K562 (cell line): ENCODE results near the gene ATXN1L. TPM values are rescaled to one million over a fixed set of nuclear protein-coding genes. Genes with fewer than 3 reads are reported as not detected.

ENCODE experiments used
- FOXA3 ChIP-seq, 2 experiments: fragments of 450-650 bp in 1 of 2; sonication (generic) in 1 of 2; formaldehyde crosslinking; IDR thresholded peaks in 1 of 2; conservative IDR thresholded peaks in 1 of 2; 2 replicates each; pipeline versions ENCODE4 v1.4.0 to v1.8.0; 2020 to 2022; ENCODE audit warnings: mild to moderate bottlenecking in 2 of 2, missing genetic modification reagents in 1 of 2
- GTF2B ChIP-seq: IDR thresholded peaks from 2 replicates; pipeline ENCODE4 v1.6.1; 2011; ENCODE audit not compliant: insufficient read length; ENCODE audit errors: extremely low read depth
- MED1 ChIP-seq: sonication (generic); formaldehyde crosslinking; IDR thresholded peaks from 2 replicates; pipeline ENCODE4 v1.8.1; 2023; ENCODE audit warnings: missing genetic modification reagents, borderline replicate concordance
- NFE2L1 ChIP-seq: fragments of 450-650 bp; IDR thresholded peaks from 2 replicates; pipeline ENCODE4 v1.6.1; 2016; ENCODE audit warnings: missing genetic modification characterization, low read depth, mild to moderate bottlenecking, missing compliant biosample characterization, moderate library complexity, borderline replicate concordance
- NFRKB ChIP-seq: fragments of 450-650 bp; IDR thresholded peaks from 2 replicates; pipeline ENCODE4 v1.6.1; 2016; ENCODE audit warnings: low read depth
- POLR2AphosphoS5 ChIP-seq: IDR thresholded peaks from 2 replicates; pipeline ENCODE4 v1.6.1; 2011; ENCODE audit warnings: mild to moderate bottlenecking, low read depth, low read length, moderate library complexity; ENCODE audit not compliant: control insufficient read depth, insufficient read depth
- RUNX1 ChIP-seq: sonication (generic); IDR thresholded peaks from 2 replicates; pipeline ENCODE4 v1.6.1; 2016; ENCODE audit warnings: antibody characterized with exemption, low read depth
- SIN3B ChIP-seq: fragments of 450-650 bp; IDR thresholded peaks from 2 replicates; pipeline ENCODE4 v1.6.1; 2017; ENCODE audit warnings: low read depth, mild to moderate bottlenecking, moderate library complexity
- SMARCA4 ChIP-seq: fragments of 450-650 bp; IDR thresholded peaks from 2 replicates; pipeline ENCODE4 v1.6.1; 2016
- SRF ChIP-seq, 2 experiments: fragments of 250-450, 450-650 bp in 1 of 2; sonication (Bioruptor Pico) in 1 of 2; sonication (generic) in 1 of 2; formaldehyde crosslinking; IDR thresholded peaks; 2 replicates each; pipeline versions ENCODE4 v1.5.0 to v1.5.1; 2020 to 2022; ENCODE audit warnings: mild to moderate bottlenecking in 1 of 2, missing genetic modification reagents in 1 of 2
- ZBTB7A ChIP-seq: IDR thresholded peaks from 2 replicates; pipeline ENCODE4 v1.6.1; 2011; ENCODE audit warnings: low read depth, mild to moderate bottlenecking, low read length, moderate library complexity, borderline replicate concordance; ENCODE audit not compliant: control insufficient read depth
- ZNF589 ChIP-seq: fragments of 200-800 bp; sonication (Bioruptor generic); IDR thresholded peaks from 2 replicates; pipeline ENCODE4 v1.6.1; 2016; ENCODE audit warnings: low read depth, missing genetic modification characterization, missing compliant biosample characterization
- ZNF778 ChIP-seq: fragments of 450-650 bp; formaldehyde crosslinking; IDR thresholded peaks from 2 replicates; pipeline ENCODE4 v1.4.0; 2020; ENCODE audit warnings: mild to moderate bottlenecking, moderate library complexity
- ZSCAN29 ChIP-seq: fragments of 450-650 bp; IDR thresholded peaks from 2 replicates; pipeline ENCODE4 v1.6.1; 2017
- polyA plus RNA-seq, 8 experiments: library from polyadenylated mRNA; depleted of rRNA in 4 of 8; stranded (reverse) in 5 of 8; unstranded in 3 of 8; fragments of >200 nt; fragmentation: Nextera tagmentation in 2 of 8; fragmentation: Illumina TruSeq in 1 of 8; extraction: Ambion mirVana in 2 of 8; extraction: Trizol in 1 of 8; gene quantifications; 2 replicates each; pipeline versions ENCODE4 v1.2.1 to v1.2.3, GENCODE V29; 2011 to 2014; ENCODE audit warnings: inconsistent platforms in 1 of 8, missing spikeins in 1 of 8
- total RNA-seq, 7 experiments: library from RNA; depleted of rRNA in 6 of 7; stranded (reverse); fragments of >200 nt in 6 of 7; fragmentation: Illumina TruSeq in 2 of 7; extraction: Trizol in 2 of 7; gene quantifications; 2 replicates each; pipeline versions ENCODE4 v1.2.1 to v1.2.3, GENCODE V29; 2011 to 2021; ENCODE audit warnings: low replicate concordance in 1 of 7
- TF ChIP-seq, protein P1 (sequence below): sonication (generic); formaldehyde crosslinking; IDR thresholded peaks from 2 replicates; pipeline ENCODE4 v1.8.0; 2022; ENCODE audit warnings: mild to moderate bottlenecking, missing genetic modification reagents, borderline replicate concordance
- TF ChIP-seq, protein P2 (sequence below): sonication (generic); formaldehyde crosslinking; IDR thresholded peaks from 2 replicates; pipeline ENCODE4 v1.8.0; 2022; ENCODE audit warnings: mild to moderate bottlenecking, low read depth, missing genetic modification reagents
- TF ChIP-seq, protein P3 (sequence below): fragments of 250-450 bp; sonication (Bioruptor Pico); IDR thresholded peaks from 2 replicates; pipeline ENCODE4 v1.4.0; 2020; ENCODE audit warnings: mild to moderate bottlenecking
- TF ChIP-seq, protein P4 (sequence below): fragments of 250-450 bp; sonication (Bioruptor Pico); IDR thresholded peaks from 2 replicates; pipeline ENCODE4 v1.4.0; 2020; ENCODE audit warnings: mild to moderate bottlenecking, moderate library complexity

Gene ATXN1L
- total and polyA plus RNA-seq, 9 of the 15 experiments (the other 6 are each of a cell fraction or from before 2014, with no cell fraction given), result 1.4 to 11.3 (median 9.3) TPM

DNA sequence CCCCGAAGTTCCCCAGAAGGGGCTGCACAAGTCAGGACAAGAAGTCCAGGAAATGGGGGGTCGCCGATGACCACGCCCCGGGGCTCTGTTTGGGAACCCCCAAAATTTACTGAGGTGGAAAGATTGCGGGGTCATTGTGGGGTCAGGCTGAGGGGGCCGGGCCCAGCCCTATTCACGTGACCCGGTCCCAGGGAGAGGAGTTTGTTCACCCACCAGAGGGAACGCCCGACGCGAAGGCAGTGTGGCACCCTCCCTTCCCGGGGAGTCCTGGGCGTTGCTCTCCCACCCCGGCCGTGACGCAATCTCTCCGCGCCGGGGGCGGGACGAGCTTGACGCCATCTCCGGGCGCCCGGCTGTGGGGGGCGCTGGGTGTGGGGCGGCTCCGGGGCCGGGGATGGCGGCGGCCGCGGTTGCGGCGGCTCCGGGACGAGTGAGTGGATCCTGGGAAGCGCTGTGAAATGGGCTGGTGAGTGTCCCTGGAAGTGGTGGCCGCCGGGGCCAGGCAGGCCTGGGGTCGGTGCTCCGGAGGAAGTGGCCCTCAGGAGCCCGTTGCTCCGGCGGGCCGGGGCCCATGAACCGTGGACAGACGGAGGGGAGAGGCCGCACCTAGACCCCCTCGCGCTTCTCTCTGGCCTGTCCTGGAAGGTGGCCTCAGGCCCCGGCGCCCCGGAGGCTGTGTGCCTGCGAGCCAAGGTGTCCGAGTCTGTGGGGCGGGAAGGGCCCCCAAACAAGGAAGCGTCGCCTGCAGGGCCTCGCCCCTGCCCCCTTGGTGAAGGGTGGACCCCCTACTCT lies at the start of gene ATXN1L (continued):
- TF ChIP-seq ZNF589 (CRISPR knock-in tag) (no peak), ZSCAN29 (no peak), MED1 (CRISPR knock-in tag) (no peak), POLR2AphosphoS5 (peak; percentile 89), SRF (CRISPR knock-in tag; IDR thresholded peaks at IDR 0.05) (0 out of 4 replicates have a peak, but pooled peaks of 1 of the 2 experiments have one; percentile 31), FOXA3 (CRISPR knock-in tag; conservative IDR thresholded peaks at IDR 0.05 in 1 of 2, IDR thresholded peaks at IDR 0.05 in 1 of 2) (no peak), SMARCA4 (peak; percentile 55; the same call in 1 of the 2 replicates), RUNX1 (no peak), NFE2L1 (tag) (no peak), SIN3B (peak; percentile 90), ZBTB7A (peak; percentile 90; the same call in 1 of the 2 replicates), NFRKB (no peak; the same call in 1 of the 2 replicates), ZNF778 (CRISPR knock-in tag) (no peak), GTF2B (no peak)
- TF ChIP-seq, protein P1, sequence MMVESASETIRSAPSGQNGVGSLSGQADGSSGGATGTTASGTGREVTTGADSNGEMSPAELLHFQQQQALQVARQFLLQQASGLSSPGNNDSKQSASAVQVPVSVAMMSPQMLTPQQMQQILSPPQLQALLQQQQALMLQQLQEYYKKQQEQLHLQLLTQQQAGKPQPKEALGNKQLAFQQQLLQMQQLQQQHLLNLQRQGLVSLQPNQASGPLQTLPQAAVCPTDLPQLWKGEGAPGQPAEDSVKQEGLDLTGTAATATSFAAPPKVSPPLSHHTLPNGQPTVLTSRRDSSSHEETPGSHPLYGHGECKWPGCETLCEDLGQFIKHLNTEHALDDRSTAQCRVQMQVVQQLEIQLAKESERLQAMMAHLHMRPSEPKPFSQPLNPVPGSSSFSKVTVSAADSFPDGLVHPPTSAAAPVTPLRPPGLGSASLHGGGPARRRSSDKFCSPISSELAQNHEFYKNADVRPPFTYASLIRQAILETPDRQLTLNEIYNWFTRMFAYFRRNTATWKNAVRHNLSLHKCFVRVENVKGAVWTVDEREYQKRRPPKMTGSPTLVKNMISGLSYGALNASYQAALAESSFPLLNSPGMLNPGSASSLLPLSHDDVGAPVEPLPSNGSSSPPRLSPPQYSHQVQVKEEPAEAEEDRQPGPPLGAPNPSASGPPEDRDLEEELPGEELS (CRISPR knock-in tag), result no peak; the same call in 1 of the 2 replicates
- TF ChIP-seq, protein P2, sequence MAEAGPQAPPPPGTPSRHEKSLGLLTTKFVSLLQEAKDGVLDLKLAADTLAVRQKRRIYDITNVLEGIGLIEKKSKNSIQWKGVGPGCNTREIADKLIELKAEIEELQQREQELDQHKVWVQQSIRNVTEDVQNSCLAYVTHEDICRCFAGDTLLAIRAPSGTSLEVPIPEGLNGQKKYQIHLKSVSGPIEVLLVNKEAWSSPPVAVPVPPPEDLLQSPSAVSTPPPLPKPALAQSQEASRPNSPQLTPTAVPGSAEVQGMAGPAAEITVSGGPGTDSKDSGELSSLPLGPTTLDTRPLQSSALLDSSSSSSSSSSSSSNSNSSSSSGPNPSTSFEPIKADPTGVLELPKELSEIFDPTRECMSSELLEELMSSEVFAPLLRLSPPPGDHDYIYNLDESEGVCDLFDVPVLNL (CRISPR knock-in tag), result no peak
- TF ChIP-seq, protein P3, sequence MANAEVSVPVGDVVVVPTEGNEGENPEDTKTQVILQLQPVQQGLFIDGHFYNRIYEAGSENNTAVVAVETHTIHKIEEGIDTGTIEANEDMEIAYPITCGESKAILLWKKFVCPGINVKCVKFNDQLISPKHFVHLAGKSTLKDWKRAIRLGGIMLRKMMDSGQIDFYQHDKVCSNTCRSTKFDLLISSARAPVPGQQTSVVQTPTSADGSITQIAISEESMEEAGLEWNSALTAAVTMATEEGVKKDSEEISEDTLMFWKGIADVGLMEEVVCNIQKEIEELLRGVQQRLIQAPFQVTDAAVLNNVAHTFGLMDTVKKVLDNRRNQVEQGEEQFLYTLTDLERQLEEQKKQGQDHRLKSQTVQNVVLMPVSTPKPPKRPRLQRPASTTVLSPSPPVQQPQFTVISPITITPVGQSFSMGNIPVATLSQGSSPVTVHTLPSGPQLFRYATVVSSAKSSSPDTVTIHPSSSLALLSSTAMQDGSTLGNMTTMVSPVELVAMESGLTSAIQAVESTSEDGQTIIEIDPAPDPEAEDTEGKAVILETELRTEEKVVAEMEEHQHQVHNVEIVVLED, result no peak
- TF ChIP-seq, protein P4, sequence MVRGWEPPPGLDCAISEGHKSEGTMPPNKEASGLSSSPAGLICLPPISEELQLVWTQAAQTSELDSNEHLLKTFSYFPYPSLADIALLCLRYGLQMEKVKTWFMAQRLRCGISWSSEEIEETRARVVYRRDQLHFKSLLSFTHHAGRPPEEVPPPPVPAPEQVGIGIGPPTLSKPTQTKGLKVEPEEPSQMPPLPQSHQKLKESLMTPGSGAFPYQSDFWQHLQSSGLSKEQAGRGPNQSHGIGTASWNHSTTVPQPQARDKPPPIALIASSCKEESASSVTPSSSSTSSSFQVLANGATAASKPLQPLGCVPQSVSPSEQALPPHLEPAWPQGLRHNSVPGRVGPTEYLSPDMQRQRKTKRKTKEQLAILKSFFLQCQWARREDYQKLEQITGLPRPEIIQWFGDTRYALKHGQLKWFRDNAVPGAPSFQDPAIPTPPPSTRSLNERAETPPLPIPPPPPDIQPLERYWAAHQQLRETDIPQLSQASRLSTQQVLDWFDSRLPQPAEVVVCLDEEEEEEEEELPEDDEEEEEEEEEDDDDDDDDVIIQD (CRISPR knock-in tag), result no peak
